HTERT RPE-1 (cell line): ENCODE measurements around the gene BACH2.
"Not testable (repeated sequence)": the region's sequence is repeated elsewhere in the genome, so short reads cannot be mapped to it uniquely, and the experiment has no call there.

ENCODE experiments used
- in situ Hi-C: fragments of 300-500 bp; cut with MboI; formaldehyde crosslinking; loops from 4 replicates; pipeline ENCODE4 v1.14.3; 2020; ENCODE audit warnings: low sequenced_read_pairs

The BACH2 gene

GRCh38 chr6:90217506-90218127 lies 79.0 kb downstream of the BACH2 start:
- in situ Hi-C loops, result no loop called here

GRCh38 chr6:90216072-90216977 lies 80.3 kb downstream of the BACH2 start:
- in situ Hi-C loops, result no loop called here

DNA sequence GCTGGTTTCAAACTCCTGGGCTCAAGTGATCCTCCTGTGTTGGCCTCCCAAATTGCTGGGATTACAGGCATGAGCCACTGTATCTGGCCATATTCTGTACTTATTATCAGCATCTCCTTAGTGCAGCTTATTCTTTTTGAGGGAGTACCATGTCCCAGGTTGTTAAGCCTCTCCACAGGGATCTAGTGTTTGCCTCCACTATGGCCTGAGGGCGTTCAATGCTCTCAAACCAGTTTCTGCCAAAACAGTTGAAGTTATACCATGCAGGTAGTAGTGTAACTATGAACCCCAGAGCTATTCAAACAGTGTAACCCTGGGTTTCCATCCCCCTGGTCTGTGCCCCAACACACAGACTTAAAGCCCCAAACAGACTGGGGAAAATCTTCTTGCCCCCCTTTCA lies 81.7 kb downstream of the BACH2 start:
- in situ Hi-C loops, result no loop called here

- in situ Hi-C loops, result no loop called here
Observed at GRCh38 chr6:90214461-90214860, 82.2 kb downstream of the BACH2 start.

GRCh38 chr6:90212274-90212673 lies 84.4 kb downstream of the BACH2 start:
- in situ Hi-C loops, result no loop called here

GRCh38 chr6:90209527-90209926 lies 87.1 kb downstream of the BACH2 start:
- in situ Hi-C loops, result no loop called here

- in situ Hi-C loops, result not testable (repeated sequence)
Observed at GRCh38 chr6:90208690-90209089, 88.0 kb downstream of the BACH2 start.

DNA sequence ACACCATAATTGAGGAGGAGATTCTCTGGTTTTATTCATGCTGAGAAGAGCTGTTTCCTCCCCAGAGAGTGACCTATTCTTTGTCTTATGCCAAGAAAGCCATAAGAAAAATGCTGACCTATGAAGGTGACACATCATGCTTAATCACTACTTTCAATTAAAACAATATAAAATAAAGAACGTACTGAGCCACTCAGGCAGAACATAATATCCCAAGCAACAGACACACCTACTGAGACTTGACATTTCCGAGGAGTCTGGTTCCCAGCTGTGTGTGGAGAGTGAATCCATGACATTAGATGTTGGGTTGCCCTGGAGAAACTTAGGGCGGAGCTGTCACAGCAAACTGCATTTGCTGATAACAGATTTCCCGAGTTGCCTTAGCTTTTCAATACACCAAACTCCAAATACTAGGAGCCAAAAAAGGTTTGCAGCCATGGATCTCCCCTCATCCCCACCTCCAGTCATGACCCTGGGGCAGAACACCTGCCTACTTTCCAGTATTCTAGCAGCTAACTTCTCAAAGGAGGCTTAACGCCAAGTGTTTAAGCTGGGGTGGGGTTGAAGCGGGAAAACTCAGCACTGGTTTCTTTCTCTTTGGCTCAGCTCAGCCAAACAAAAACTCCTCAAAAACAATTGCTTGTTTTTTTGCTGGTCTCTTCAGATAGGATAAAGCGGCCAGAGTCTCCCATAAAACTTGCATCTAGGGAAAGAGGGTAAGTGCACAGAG lies 92.2 kb downstream of the BACH2 start:
- in situ Hi-C loops, result no loop called here

DNA sequence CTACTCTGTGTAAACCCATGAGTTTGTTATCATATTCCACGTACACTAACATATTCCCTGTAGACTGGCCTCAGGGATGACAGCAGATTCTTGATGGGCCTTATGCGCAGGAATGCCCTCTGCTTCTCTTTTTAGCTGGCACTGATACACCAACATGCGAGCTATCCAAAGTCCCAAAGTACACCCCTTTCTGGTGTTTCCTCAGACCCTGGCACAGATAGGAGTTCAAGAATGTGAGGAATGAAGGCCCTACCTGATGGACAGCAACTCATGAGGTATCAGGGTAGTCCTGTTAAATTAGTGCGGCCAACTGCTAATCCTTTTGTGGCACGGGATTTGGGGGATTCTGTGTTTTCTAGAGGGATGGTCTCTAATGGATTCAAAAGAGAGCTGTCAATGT lies 93.0 kb downstream of the BACH2 start:
- in situ Hi-C loops, result no loop called here

DNA sequence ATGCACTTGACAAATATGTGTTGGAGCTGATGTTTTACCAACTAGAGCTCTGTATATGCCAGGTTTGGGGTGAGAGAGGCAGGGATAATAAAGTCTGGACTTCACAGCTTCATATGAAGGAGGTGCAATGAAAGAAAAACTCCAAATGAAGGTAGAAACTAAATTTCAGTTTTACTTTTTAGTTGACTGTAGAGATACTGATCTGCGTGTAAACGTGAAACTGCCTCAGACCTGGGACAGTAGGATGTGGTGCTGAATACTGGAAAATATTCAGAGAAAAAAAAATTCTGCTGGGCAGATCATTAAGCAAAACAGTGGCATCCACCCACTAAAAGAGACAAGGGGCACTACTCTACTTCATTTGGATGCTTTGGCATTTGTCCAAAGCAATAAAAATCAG lies 94.5 kb downstream of the BACH2 start:
- in situ Hi-C loops, result no loop called here

- in situ Hi-C loops, result no loop called here
Observed at GRCh38 chr6:90199900-90200299, 96.7 kb downstream of the BACH2 start.

DNA sequence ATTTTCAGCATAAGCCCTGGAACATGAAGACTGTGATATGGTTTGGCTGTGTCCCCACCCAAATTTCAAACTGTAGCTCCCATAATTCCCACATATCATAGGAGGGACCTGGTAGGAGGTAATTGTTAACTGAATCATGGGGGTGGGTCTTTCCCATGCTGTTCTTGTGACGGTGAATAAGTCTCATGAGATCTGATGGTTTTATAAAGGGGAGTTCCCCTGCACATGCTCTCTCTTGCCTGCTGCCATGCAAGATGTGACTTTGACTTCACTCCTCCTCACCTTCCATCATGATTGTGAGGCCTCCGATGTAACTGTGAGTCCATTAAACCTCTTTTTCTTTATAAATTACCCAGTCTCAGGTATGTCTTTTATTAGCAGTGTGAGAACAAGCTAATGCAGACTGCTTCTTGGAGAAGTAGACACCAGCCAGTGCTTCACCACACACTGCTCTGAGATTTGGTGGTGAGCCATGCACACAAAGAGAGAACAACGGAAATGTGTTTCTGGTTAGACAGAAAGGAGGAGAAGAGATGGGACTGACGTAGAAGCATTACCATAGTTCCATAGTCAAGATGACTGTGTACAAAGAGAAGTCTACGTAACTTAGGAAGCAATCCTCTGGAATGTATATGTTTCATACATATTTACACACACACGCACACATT lies 97.8 kb downstream of the BACH2 start:
- in situ Hi-C loops, result no loop called here

- in situ Hi-C loops, result no loop called here
Observed at GRCh38 chr6:90197854-90198496, 98.7 kb downstream of the BACH2 start.

- in situ Hi-C loops, result no loop called here
Observed at GRCh38 chr6:90195094-90195829, 101.4 kb downstream of the BACH2 start.

- in situ Hi-C loops, result no loop called here
Observed at GRCh38 chr6:90194371-90194841, 102.2 kb downstream of the BACH2 start.

DNA sequence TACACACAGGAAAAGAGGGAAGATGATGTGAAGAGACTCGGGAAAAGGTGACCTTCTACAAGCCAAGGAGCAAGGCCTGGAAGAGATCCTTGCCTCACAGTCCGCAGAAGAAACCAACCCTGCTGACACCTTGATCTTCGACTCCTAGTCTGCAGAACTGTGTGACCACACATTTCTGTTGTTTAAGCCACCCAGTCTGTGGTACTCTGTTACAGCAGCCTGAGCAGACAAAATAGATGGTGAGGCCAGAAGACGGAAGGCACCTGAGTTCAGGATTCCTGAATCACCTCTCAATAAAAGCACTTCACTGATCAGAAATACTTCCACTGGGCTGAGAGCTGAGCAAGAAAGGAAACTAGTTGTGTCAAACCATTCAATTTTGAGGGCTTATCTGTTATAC lies 103.3 kb downstream of the BACH2 start:
- in situ Hi-C loops, result no loop called here

- in situ Hi-C loops, result no loop called here
Observed at GRCh38 chr6:90192857-90193256, 103.8 kb downstream of the BACH2 start.

GRCh38 chr6:90190752-90191395 lies 105.8 kb downstream of the BACH2 start:
- in situ Hi-C loops, result no loop called here

GRCh38 chr6:90190131-90190530 lies 106.5 kb downstream of the BACH2 start:
- in situ Hi-C loops, result no loop called here
